ENCODE results near the gene SCGB2A2. TPM values are rescaled to one million over a fixed set of nuclear protein-coding genes. Genes with fewer than 3 reads are reported as not detected.

SCGB2A2 gene
- total and polyA plus RNA-seq, 12 donors = not detected

DNA sequence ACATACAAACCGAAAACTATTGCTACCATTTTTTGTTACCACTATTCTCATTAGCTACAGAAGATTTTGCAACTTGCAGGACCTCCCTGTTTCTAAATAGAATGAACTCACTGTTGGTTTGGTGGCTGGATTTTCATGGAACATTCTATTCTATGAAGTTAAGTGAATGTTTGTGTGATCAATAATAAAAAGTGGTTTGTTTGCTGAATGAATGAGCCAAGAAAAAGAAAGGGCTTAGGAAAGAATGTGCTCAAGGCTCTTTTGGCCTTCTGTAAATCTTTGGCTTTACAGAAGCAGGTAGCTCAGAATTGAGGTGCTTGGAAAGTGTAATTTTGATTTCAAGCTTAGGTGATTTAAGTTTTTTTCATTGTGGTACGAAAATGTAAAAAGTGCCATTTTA, 33.8 kb upstream of the SCGB2A2 start:
- no peak for TF ChIP-seq POLR2A (IDR thresholded peaks at IDR 0.05)
- TF ChIP-seq, protein P1, sequence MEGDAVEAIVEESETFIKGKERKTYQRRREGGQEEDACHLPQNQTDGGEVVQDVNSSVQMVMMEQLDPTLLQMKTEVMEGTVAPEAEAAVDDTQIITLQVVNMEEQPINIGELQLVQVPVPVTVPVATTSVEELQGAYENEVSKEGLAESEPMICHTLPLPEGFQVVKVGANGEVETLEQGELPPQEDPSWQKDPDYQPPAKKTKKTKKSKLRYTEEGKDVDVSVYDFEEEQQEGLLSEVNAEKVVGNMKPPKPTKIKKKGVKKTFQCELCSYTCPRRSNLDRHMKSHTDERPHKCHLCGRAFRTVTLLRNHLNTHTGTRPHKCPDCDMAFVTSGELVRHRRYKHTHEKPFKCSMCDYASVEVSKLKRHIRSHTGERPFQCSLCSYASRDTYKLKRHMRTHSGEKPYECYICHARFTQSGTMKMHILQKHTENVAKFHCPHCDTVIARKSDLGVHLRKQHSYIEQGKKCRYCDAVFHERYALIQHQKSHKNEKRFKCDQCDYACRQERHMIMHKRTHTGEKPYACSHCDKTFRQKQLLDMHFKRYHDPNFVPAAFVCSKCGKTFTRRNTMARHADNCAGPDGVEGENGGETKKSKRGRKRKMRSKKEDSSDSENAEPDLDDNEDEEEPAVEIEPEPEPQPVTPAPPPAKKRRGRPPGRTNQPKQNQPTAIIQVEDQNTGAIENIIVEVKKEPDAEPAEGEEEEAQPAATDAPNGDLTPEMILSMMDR (IDR thresholded peaks at IDR 0.05) = no peak
- H3K27ac ChIP-seq = no peak overlapping the region
- 52 to 82% (median 65%) methylated on average over 2 of the region's 2 CpGs for WGBS, 4 donors
- DNase-seq = no peak
- H3K4me1 ChIP-seq (replicated peaks in 1 of 2) = no peaks in the 10 kb centered on the region
- H3K9me3 ChIP-seq (replicated peaks in 1 of 3) = no peaks in the 10 kb centered on the region
- intact Hi-C loops (cut with DNase I) = no loop called here
- no peaks in the 10 kb centered on the region for H3K36me3 ChIP-seq (replicated peaks in 1 of 2)
- no peak overlapping the region for H3K4me3 ChIP-seq
- no peaks in the 10 kb centered on the region for H3K27me3 ChIP-seq

DNA sequence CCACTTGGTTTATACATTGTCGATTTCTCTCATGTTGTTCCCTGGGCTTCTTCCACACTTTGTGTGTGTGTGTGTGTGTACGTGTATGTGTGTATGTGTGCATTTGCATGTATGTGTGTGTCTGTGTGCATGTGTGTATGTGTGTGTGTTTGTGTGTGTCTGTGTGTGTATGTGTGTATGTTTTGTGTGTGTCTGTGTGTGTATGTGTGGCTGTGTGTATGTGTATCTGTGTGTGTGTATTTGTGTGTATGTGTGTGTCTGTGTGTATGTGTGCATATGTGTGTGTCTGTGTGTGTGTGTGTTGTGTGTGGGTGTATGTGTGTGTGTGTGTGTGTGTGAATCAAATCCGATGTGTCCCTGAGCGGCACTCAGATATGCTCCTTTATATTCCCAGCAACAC, 32.5 kb upstream of the SCGB2A2 start:
- H3K27ac ChIP-seq = no peak overlapping the region
- DNase-seq = no peak
- H3K27me3 ChIP-seq = no peaks in the 10 kb centered on the region
- no peaks in the 10 kb centered on the region for H3K4me1 ChIP-seq (replicated peaks in 1 of 2)
- no peaks in the 10 kb centered on the region for H3K36me3 ChIP-seq (replicated peaks in 1 of 2)
- H3K9me3 ChIP-seq (replicated peaks in 1 of 3) = no peaks in the 10 kb centered on the region
- TF ChIP-seq POLR2A (IDR thresholded peaks at IDR 0.05) = no peak
- TF ChIP-seq, protein P1 (IDR thresholded peaks at IDR 0.05) = no peak
- intact Hi-C loops (cut with DNase I) = no loop called here
- no peak overlapping the region for H3K4me3 ChIP-seq
- WGBS, 4 donors = 57 to 75% (median 65%) methylated on average over 4 of the region's 4 CpGs

DNA sequence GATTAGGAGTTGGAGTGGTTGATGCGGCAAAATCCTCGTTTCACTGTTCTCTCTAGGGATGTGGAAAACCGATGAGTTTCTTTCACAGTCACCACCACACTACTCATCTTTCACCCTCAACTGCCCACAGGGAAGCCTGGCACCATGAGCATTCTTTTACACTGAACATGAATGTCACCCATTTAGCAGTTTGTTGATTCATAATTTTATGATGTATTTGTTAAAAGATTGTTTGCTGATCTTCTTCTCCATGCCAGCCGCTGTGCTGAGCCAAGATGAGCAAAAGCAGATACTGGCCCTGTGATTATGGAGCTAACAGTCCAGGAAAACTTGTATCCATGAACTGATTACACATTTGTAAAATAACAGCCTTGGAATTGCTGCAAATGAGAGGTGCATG, 31.8 kb upstream of the SCGB2A2 start:
- intact Hi-C loops (cut with DNase I) = no loop called here
- no peak for TF ChIP-seq POLR2A (IDR thresholded peaks at IDR 0.05)
- TF ChIP-seq, protein P1 (IDR thresholded peaks at IDR 0.05) = no peak
- H3K4me1 ChIP-seq (replicated peaks in 1 of 2) = no peaks in the 10 kb centered on the region
- H3K36me3 ChIP-seq (replicated peaks in 1 of 2) = no peaks in the 10 kb centered on the region
- H3K27me3 ChIP-seq = no peaks in the 10 kb centered on the region
- DNase-seq = no peak
- 69 to 84% (median 75%) methylated on average over 4 of the region's 4 CpGs for WGBS, 4 donors
- no peak overlapping the region for H3K4me3 ChIP-seq
- H3K9me3 ChIP-seq (replicated peaks in 1 of 3) = no peaks in the 10 kb centered on the region
- H3K27ac ChIP-seq = no peak overlapping the region

DNA sequence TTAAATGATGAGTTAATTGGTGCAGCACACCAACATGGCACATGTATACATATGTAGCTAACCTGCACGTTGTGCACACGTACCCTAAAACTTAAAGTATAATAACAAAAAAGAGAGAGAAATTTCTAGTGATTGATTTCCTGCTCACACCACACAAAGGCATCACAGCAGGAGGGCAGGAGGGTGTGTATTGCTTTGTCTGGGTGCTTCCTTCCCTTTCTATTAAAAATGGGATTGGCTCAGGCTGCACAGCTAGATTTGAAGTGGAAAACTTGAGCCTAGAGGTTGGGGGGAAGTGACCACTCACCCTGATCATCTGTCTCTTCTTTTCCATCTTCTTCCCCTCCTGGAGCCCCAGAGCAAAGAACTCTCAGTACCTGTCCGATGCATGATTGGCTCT, 28.9 kb upstream of the SCGB2A2 start:
- Histone ChIP-seq H3K4me3 (no peak overlapping the region), H3K36me3 (replicated peaks in 1 of 2) (no peaks in the 10 kb centered on the region), H3K27ac (no peak overlapping the region), H3K9me3 (replicated peaks in 1 of 3) (no peaks in the 10 kb centered on the region), H3K4me1 (replicated peaks in 1 of 2) (no peaks in the 10 kb centered on the region), H3K27me3 (no peaks in the 10 kb centered on the region)
- 81 to 93% (median 89%) methylated on average over 3 of the region's 3 CpGs for WGBS, 4 donors
- intact Hi-C loops (cut with DNase I) = no loop called here
- no peak for TF ChIP-seq POLR2A (IDR thresholded peaks at IDR 0.05)
- TF ChIP-seq, protein P1 (IDR thresholded peaks at IDR 0.05) = no peak
- DNase-seq = no peak
